Measurements from ENCODE around the gene ZNF277. TPM values are rescaled to one million over a fixed set of nuclear protein-coding genes. Genes with fewer than 3 reads are reported as not detected.

ZNF277 gene
- polyA plus RNA-seq, 4 donors, result 26.2 to 42.8 (median 36.9) TPM

- DNase-seq (ENCODE audit: low read depth in 4 of 4, low spot score in 3 of 4), result no peak
Measured at GRCh38 chr7:112338786-112339185, 132.3 kb downstream of the ZNF277 start.

GRCh38 chr7:112341464-112341863 is 135.0 kb downstream of the ZNF277 start:
- no peak for DNase-seq (ENCODE audit: low read depth in 4 of 4, low spot score in 3 of 4)

DNA sequence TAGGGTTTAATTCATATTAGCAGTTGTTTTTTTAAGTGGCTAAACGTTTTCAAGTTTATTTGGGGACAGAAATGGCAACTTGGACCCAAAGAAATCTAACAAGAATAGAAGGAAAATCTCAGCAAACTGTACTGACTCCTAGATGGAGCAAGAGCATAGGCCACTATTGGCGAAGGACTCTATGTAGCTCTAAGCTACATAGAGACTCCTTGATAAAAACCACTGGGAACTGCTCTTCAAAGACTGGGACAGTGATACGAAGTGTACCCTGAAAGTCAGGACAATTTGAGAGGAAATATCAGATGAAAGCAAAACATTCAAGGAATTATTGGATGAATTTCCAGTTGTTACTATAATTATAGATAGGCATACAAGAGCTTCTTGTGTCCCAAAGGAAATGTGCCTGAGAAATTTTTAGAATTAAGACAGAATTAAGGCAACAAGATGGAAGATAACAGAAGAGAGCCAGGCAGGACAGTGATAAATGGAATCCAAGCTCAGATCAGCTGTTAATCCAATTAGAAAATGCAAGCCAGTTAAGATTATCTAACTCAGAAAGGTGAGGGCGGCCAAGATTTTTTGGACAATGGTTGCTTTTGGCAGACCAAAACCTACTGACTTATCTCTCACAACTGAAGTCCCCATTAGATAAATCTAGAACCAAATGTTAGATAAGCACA is 140.0 kb downstream of the ZNF277 start:
- DNase-seq (ENCODE audit: low read depth in 4 of 4, low spot score in 3 of 4), result no peak

DNA sequence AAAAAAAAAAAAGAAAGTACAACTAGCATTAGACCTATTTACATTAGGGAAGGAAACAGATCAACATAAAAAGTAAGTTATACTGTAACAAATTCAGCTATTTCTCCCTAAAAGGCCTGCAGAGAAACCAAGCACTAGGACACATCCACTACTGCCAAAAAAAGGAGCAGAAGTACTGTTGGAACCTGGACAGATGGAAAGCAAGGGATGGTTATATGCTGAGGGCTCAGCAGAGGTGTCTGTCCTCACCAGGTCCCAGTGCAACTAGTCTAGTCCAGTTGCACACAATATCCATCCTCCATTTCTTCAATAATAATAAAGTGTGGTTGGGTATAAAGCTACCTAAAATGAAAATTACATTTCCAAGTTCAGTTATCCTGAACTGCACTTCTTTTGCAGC is 140.6 kb downstream of the ZNF277 start:
- no peak for DNase-seq (ENCODE audit: low read depth in 4 of 4, low spot score in 3 of 4)

- DNase-seq (ENCODE audit: low read depth in 4 of 4, low spot score in 3 of 4), result no peak
Measured at GRCh38 chr7:112350585-112350984, 144.1 kb downstream of the ZNF277 start.

DNA sequence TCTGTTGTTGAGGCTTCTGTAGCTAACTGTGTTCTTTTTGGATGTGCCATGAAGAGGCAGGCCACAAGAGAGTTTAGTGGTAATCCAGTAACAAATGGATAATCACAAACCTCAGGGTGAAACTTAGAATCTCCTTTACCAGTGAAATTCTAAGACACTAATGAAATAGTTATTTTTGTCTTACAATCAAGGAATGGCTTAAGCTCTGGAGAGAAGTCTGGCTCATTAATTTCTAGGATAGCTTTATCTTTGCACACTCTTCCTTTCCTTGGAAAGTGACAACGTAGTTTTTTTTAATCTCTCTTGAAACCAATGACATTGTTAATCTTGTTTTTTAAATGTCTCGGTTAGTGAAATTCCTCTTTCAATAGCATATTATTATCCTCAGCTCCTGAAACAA is 150.1 kb downstream of the ZNF277 start:
- no peak for DNase-seq (ENCODE audit: low read depth in 4 of 4, low spot score in 3 of 4)

DNA sequence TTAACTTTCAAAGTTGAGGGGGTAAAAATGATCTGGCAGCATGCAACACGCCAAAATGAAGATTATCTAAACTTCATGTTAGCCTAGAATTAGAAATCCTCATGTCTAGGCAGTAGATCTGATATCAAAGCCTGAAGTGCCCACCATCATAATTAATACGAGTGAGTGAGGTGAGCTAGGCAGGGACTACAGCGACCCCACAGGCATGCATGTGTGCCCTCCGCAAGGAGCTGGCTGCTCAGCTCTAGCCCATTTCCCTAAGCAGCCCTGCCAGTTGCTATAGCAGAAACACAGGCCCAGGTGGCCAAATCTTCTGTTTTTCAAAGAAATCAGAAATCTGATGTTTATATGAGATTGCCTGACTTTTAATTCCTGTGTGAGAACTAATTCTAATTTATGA is 150.6 kb downstream of the ZNF277 start:
- no peak for DNase-seq (ENCODE audit: low read depth in 4 of 4, low spot score in 3 of 4)

DNA sequence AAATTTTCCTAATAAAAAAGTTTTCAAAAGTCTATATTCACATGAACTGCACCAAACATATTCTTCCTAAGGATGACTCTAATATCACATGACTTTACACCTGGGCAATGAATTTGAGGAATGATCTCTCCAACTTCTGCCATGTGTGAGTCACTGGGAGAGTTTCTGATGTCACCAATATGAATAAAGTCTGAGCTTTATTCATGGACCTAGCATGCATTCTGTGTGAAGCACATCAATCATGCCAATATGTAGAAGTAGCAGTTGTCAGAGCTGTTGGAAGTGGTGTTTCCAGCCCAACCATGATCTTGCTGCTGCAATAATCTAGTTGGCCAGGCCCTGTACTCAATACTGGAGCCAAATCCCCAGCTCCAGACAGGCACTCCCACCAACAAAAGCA is 152.0 kb downstream of the ZNF277 start:
- DNase-seq (ENCODE audit: low read depth in 4 of 4, low spot score in 3 of 4), result no peak

GRCh38 chr7:112359086-112359485 is 152.6 kb downstream of the ZNF277 start:
- no peak for DNase-seq (ENCODE audit: low read depth in 4 of 4, low spot score in 3 of 4)

DNA sequence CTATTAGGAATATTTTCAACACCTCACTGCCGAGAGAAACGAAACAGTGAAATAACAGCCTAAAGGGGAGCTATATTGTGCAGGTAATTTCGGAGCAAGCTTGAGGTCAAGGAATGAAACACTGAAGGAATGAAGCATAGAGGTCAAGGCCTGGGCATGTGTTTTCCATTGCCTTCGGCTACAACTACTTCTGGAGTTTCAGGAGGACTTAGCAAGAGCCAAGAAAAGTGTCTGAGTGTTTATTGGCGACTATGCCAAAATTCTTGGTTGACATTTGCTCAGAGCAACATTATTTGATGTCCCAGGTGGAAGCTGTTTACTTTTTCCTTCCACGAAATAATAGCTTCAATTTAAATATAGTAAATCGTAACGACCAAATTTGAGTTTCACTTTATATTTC is 154.2 kb downstream of the ZNF277 start:
- DNase-seq (ENCODE audit: low read depth in 4 of 4, low spot score in 3 of 4), result no peak

GRCh38 chr7:112361154-112361553 is 154.7 kb downstream of the ZNF277 start:
- DNase-seq (ENCODE audit: low read depth in 4 of 4, low spot score in 3 of 4), result no peak

DNA sequence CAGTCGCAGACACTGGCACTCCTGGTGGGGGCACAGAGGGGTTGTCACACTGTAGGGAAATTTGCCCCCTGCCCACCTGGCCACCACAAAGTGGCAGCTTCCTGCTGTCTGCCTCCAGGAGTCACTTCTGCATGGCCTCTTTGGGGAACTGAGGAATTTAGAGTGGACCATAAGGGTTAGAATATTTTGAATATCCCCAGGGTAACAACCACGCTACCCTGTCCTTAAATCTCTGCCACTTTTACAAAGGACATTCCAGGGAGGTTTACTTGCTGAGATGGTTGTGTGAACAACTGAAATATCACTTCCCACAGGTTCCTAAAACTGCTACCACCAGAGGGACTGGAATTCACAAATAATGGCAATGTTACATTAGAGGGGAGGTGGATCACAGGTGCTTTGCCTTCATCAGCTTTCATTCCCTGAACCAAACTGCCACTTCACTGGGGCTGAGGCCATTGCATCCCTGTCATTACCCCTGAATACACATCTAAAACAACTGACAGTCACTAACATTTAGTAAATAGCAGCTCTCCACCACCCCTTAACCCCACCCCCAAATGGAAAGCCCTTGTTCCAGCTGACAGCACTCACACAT is 155.7 kb downstream of the ZNF277 start:
- no peak for DNase-seq (ENCODE audit: low read depth in 4 of 4, low spot score in 3 of 4)

DNA sequence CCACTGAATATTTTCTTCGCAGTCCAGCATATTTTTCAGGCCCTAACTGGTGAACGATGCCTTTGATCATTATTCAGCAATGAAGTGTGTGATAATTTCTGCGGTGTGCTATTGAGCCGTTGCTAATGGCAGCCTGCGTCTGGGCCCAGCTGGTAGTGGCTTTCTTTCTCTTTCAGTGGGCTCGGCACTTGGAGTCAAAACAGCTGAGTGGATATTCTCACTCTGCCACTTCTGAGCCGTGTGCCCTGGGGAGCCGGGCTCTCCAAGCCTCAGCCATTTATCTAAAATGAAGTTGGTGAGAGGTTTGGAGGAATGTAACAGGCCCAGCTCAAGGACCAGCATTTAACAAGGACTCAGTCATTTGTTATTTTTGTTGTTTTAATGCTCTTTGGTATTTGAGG is 156.2 kb downstream of the ZNF277 start:
- DNase-seq (ENCODE audit: low read depth in 4 of 4, low spot score in 3 of 4), result no peak

DNA sequence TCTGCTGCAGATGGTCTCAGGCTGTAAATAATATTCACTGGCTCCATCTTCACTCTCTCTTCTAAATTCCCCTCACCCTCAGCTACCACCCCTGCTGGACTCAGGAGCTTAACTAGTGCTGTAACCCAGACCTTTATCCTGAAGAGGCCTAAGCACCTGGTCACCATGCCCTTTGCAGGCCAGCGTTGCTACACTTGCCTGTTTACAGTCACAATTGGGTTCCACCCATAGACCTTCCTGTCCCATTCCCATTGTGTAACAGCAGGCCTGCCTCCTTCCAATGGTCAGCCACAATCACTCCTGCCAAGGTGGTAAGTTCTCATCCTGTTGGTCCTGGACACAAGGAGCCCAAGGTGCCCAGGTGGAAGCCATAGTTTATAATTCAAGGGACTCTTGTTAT is 157.9 kb downstream of the ZNF277 start:
- no peak for DNase-seq (ENCODE audit: low read depth in 4 of 4, low spot score in 3 of 4)

- DNase-seq (ENCODE audit: low read depth in 4 of 4, low spot score in 3 of 4), result no peak
Measured at GRCh38 chr7:112365551-112365950, 159.1 kb downstream of the ZNF277 start.

DNA sequence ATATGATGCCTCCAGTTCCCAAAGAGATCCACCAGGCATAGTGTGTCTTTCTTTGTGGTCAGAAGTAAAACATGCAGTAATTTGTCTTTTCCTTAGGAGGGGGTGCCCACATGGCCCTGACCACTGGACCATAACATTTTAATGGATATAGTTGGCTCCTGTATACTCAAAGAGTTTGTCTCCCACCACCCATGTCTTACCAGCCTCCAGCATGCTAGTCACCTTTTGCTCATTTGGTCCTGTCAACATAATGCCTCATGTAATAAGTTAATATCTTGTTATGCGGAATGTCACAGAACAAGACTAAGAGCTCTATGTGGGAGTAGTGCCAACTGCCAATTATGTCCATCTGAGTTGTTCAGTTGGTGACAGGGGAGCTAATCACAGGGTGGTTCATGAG is 160.4 kb downstream of the ZNF277 start:
- no peak for DNase-seq (ENCODE audit: low read depth in 4 of 4, low spot score in 3 of 4)

- DNase-seq (ENCODE audit: low read depth in 4 of 4, low spot score in 3 of 4), result no peak
Measured at GRCh38 chr7:112370436-112370835, 163.9 kb downstream of the ZNF277 start.

GRCh38 chr7:112371701-112372100 is 165.2 kb downstream of the ZNF277 start:
- no peak for DNase-seq (ENCODE audit: low read depth in 4 of 4, low spot score in 3 of 4)

DNA sequence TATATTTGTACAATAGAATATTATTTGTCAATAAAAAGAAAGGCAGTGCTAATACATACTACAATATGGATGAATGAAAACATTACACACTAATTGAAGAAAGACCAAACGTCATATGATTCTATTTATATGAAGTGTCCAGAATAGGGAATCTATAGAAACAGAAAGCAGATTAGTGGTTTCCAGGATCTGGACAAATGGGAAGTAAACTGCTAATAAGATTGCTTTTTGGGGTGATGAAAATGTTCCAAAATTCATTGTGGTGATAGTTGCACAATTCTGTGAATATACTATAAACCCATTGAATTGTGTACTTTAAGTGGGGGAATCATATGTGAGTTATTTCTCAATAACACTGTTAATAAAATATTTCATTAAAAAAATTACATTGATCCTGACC is 165.6 kb downstream of the ZNF277 start:
- DNase-seq (ENCODE audit: low read depth in 4 of 4, low spot score in 3 of 4), result no peak

- DNase-seq (ENCODE audit: low read depth in 4 of 4, low spot score in 3 of 4), result no peak
Measured at GRCh38 chr7:112377593-112377992, 171.1 kb downstream of the ZNF277 start.

GRCh38 chr7:112381311-112382091 is 175.0 kb downstream of the ZNF277 start:
- DNase-seq (ENCODE audit: low read depth in 4 of 4, low spot score in 3 of 4), result no peak
